WERI-Rb-1 (cell line): ENCODE data around the gene NGF.

Experiments
- DNase-seq: peaks from one replicate; pipeline ENCODE4 v3.0.0-alpha.2; 2020
- H3K27ac ChIP-seq: fragments of 250-450 bp; sonication (Bioruptor Pico); 2 replicates; pipeline ENCODE4 v1.5.1; 2020; ENCODE audit warnings: mild to moderate bottlenecking, moderate library complexity
- H3K27me3 ChIP-seq: fragments of 250-450 bp; sonication (Bioruptor Pico); 2 replicates; pipeline ENCODE4 v1.5.1; 2021; ENCODE audit warnings: mild to moderate bottlenecking, low read depth, moderate library complexity; ENCODE audit not compliant: insufficient read depth, severe bottlenecking
- H3K36me3 ChIP-seq: fragments of 250-450 bp; sonication (Bioruptor Pico); 2 replicates; pipeline ENCODE4 v1.5.1; 2020; ENCODE audit warnings: mild to moderate bottlenecking, moderate library complexity
- H3K4me3 ChIP-seq: 2 replicates; pipeline ENCODE4 v1.5.1; 2011; ENCODE audit warnings: low read depth, mild to moderate bottlenecking, control low read depth, low read length
- H3K9me3 ChIP-seq: fragments of 250-450 bp; sonication (Bioruptor Pico); 2 replicates; pipeline ENCODE4 v1.5.1; 2021; ENCODE audit warnings: mild to moderate bottlenecking, moderate library complexity; ENCODE audit not compliant: severe bottlenecking
- CTCF ChIP-seq: IDR thresholded peaks from 2 replicates; pipeline ENCODE4 v1.5.1; 2011; ENCODE audit warnings: low read depth, mild to moderate bottlenecking, control low read depth, inconsistent platforms, low read length

NGF gene

GRCh38 chr1:115319706-115320105 lies 18.3 kb downstream of the NGF start:
- Histone ChIP-seq H3K27me3 (no peaks in the 10 kb centered on the region), H3K4me3 (no peak overlapping the region), H3K9me3 (no peaks in the 10 kb centered on the region), H3K36me3 (no peaks in the 10 kb centered on the region), H3K27ac (no peak overlapping the region)
- TF ChIP-seq CTCF = no peak
- DNase-seq = no peak

- TF ChIP-seq CTCF = no peak
- Histone ChIP-seq H3K9me3 (no peaks in the 10 kb centered on the region), H3K4me3 (no peak overlapping the region), H3K36me3 (no peaks in the 10 kb centered on the region), H3K27me3 (no peaks in the 10 kb centered on the region), H3K27ac (no peak overlapping the region)
- peak; percentile 21 for DNase-seq
Measured at GRCh38 chr1:115317101-115318012, 20.7 kb downstream of the NGF start.

DNA sequence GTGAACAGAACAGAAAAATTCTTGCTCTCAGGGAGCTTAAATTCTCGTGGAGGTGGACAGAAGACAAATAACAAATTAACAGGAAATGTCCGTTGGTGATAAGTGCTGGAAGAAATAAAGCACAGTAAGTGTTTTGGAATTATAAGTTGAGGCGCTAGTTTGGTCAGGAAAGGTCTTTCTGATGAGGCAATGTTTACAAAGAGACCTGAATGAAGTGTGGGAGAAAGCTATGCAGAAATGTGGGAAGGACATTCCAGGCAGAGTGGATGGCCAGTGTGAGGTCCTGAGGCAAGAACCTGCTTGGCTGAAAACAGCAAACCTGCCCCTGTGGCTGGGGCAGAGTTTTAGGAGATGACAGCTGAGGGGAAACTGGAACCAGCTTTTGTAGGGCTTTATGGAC lies 23.3 kb downstream of the NGF start:
- no peak overlapping the region for H3K27ac ChIP-seq
- TF ChIP-seq CTCF = no peak
- no peaks in the 10 kb centered on the region for H3K36me3 ChIP-seq
- no peaks in the 10 kb centered on the region for H3K27me3 ChIP-seq
- H3K4me3 ChIP-seq = no peak overlapping the region
- no peak for DNase-seq
- H3K9me3 ChIP-seq = no peaks in the 10 kb centered on the region

GRCh38 chr1:115314092-115314491 lies 24.0 kb downstream of the NGF start:
- DNase-seq = no peak
- no peak for TF ChIP-seq CTCF
- no peak overlapping the region for H3K4me3 ChIP-seq
- no peaks in the 10 kb centered on the region for H3K27me3 ChIP-seq
- H3K9me3 ChIP-seq = no peaks in the 10 kb centered on the region
- H3K27ac ChIP-seq = no peak overlapping the region
- no peaks in the 10 kb centered on the region for H3K36me3 ChIP-seq

DNA sequence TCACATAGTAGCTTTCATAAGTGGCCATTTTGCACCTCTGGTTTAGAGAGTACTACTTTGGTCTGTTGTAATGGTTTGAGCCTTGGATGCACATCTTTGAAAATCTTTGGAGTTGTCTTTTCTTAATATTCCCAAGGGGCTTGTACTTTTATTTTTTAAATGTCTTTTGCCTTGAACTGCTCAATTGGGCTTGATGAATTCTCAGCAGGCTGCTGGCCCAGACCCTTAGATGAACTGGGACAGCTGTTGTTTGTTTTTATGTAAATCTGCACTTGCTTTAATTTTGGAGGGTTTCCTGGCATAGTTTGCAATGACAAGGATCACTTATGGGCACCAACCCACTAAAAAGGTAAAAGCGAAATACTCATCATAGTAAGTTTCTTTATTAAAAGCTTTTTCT lies 24.9 kb downstream of the NGF start:
- Histone ChIP-seq H3K4me3 (no peak overlapping the region), H3K27me3 (no peaks in the 10 kb centered on the region), H3K9me3 (no peaks in the 10 kb centered on the region), H3K36me3 (no peaks in the 10 kb centered on the region), H3K27ac (no peak overlapping the region)
- no peak for TF ChIP-seq CTCF
- DNase-seq = no peak

GRCh38 chr1:115312742-115313141 lies 25.3 kb downstream of the NGF start:
- H3K27ac ChIP-seq = no peak overlapping the region
- H3K9me3 ChIP-seq = no peaks in the 10 kb centered on the region
- no peak overlapping the region for H3K4me3 ChIP-seq
- no peak for TF ChIP-seq CTCF
- H3K27me3 ChIP-seq = no peaks in the 10 kb centered on the region
- H3K36me3 ChIP-seq = no peaks in the 10 kb centered on the region
- DNase-seq = no peak
